H1 (cell line): ENCODE results near the gene EVC2. TPM values are rescaled to one million over a fixed set of nuclear protein-coding genes. Genes with fewer than 3 reads are reported as not detected.

Source experiments
- CTCF ChIA-PET: fragments of 300-600 bp; sonication (Branson Sonifier 250); formaldehyde crosslinking; loops from one replicate; lab custom pipeline; 2021; ENCODE audit not compliant: partially characterized antibody; lab: Charles Lee
- POLR2A ChIA-PET: fragments of 300-600 bp; sonication (Branson Sonifier 250); formaldehyde crosslinking; loops from one replicate; lab custom pipeline; 2021; ENCODE audit warnings: inconsistent platforms; ENCODE audit not compliant: partially characterized antibody; lab: Charles Lee
- DNase-seq, 2 experiments: peaks; one replicate each; pipeline versions ENCODE4 v3.0.0 to v3.0.0-alpha.2; 2010 to 2022; ENCODE audit warnings: low spot score in 2 of 2, low read depth in 1 of 2, mixed read lengths in 1 of 2
- FAIRE-seq: peaks from 2 replicates; lab custom pipeline; 2011; peaks lifted over from hg19 to GRCh38; lab: Jason Lieb, UNC
- H2AFZ ChIP-seq: 2 replicates; pipeline ENCODE4 v1.8.1; 2012; ENCODE audit warnings: low read length, inconsistent platforms
- H2AK5ac ChIP-seq: 2 replicates; pipeline ENCODE4 v1.6.1; 2013; ENCODE audit warnings: low read depth, low read length
- H2BK120ac ChIP-seq: replicated peaks from 2 replicates; pipeline ENCODE3; 2013; ENCODE audit warnings: low read depth, low read length, inconsistent platforms
- H2BK12ac ChIP-seq: 2 replicates; pipeline ENCODE4 v1.6.1; 2013; ENCODE audit warnings: low read depth, low read length
- H2BK15ac ChIP-seq: 2 replicates; pipeline ENCODE4 v1.6.1; 2013; ENCODE audit warnings: low read length
- H2BK20ac ChIP-seq: 2 replicates; pipeline ENCODE4 v1.6.1; 2013; ENCODE audit warnings: low read length
- H2BK5ac ChIP-seq: 2 replicates; pipeline ENCODE4 v1.6.1; 2013; ENCODE audit warnings: low read depth, low read length
- H3K14ac ChIP-seq: 2 replicates; pipeline ENCODE4 v1.6.1; 2013; ENCODE audit warnings: inconsistent platforms; ENCODE audit not compliant: insufficient read length
- H3K18ac ChIP-seq: 2 replicates; pipeline ENCODE4 v1.6.1; 2013; ENCODE audit warnings: low read length; ENCODE audit errors: extremely low read depth
- H3K23ac ChIP-seq: 2 replicates; pipeline ENCODE4 v1.6.1; 2013; ENCODE audit warnings: inconsistent platforms; ENCODE audit not compliant: insufficient read length
- H3K23me2 ChIP-seq: 2 replicates; pipeline ENCODE4 v1.6.1; 2013; ENCODE audit warnings: low read depth, low read length
- H3K27ac ChIP-seq: 2 replicates; pipeline ENCODE4 v1.6.1; 2011; ENCODE audit warnings: low read depth, low read length, inconsistent platforms
- H3K27me3 ChIP-seq, 4 experiments: replicated peaks in 1 of 4; 1 replicate in 1 of 4; 2 replicates in 3 of 4; pipeline versions ENCODE4 v1.6.1 to v1.8.1; 2011 to 2013; ENCODE audit warnings: low read length in 3 of 4, mild to moderate bottlenecking in 3 of 4, inconsistent platforms in 2 of 4, mixed read lengths in 2 of 4, moderate library complexity in 1 of 4; ENCODE audit not compliant: control insufficient read depth in 3 of 4, insufficient read depth in 3 of 4; ENCODE audit errors: extremely low read depth in 1 of 4
- H3K36me3 ChIP-seq, 4 experiments: 2 replicates each; pipeline versions ENCODE4 v1.6.1 to v1.8.1; 2011 to 2013; ENCODE audit warnings: mild to moderate bottlenecking in 4 of 4, low read length in 3 of 4, moderate library complexity in 2 of 4, control low read depth in 1 of 4, inconsistent platforms in 1 of 4; ENCODE audit not compliant: insufficient read depth in 4 of 4, control insufficient read depth in 2 of 4
- H3K4ac ChIP-seq: replicated peaks from 2 replicates; pipeline ENCODE3; 2013; ENCODE audit warnings: low read length, low read depth, mixed read lengths, inconsistent platforms; ENCODE audit not compliant: insufficient read length
- H3K4me1 ChIP-seq, 4 experiments: replicated peaks in 1 of 4; 1 replicate in 1 of 4; 2 replicates in 3 of 4; pipeline versions ENCODE4 v1.6.1 to v1.8.1; 2011 to 2013; ENCODE audit warnings: low read length in 3 of 4, inconsistent platforms in 2 of 4, mixed read lengths in 1 of 4; ENCODE audit not compliant: insufficient read depth in 4 of 4, control insufficient read depth in 3 of 4
- H3K4me2 ChIP-seq, 2 experiments: 2 replicates each; pipeline versions ENCODE4 v1.6.1 to v1.8.1; 2011 to 2013; ENCODE audit warnings: low read depth in 2 of 2, low read length in 2 of 2, control low read depth in 1 of 2, inconsistent platforms in 1 of 2, mild to moderate bottlenecking in 1 of 2; ENCODE audit not compliant: insufficient read depth in 1 of 2
- H3K4me3 ChIP-seq, 4 experiments: fragments of 200-600, 300-600 bp in 1 of 4; sonication (generic), shearing (Covaris generic), sonication (Bioruptor Twin) in 1 of 4; 2 replicates each; pipeline versions ENCODE4 v1.5.1 to v1.8.1; 2011 to 2016; ENCODE audit warnings: low read length in 4 of 4, low read depth in 3 of 4, control low read depth in 2 of 4, inconsistent platforms in 2 of 4, mild to moderate bottlenecking in 2 of 4, mixed read lengths in 1 of 4, moderate library complexity in 1 of 4; ENCODE audit not compliant: insufficient read depth in 2 of 4; ENCODE audit errors: extremely low read depth in 1 of 4
- H3K56ac ChIP-seq: replicated peaks from 2 replicates; pipeline ENCODE3; 2013; ENCODE audit warnings: low read depth, mild to moderate bottlenecking, mixed read lengths, low read length, inconsistent platforms; ENCODE audit not compliant: insufficient read length
- H3K79me1 ChIP-seq: 2 replicates; pipeline ENCODE4 v1.6.1; 2013; ENCODE audit warnings: low read depth, low read length, control low read depth
- H3K79me2 ChIP-seq, 2 experiments: 2 replicates each; pipeline versions ENCODE4 v1.6.1 to v1.8.1; 2012 to 2013; ENCODE audit warnings: low read length in 2 of 2, mild to moderate bottlenecking in 2 of 2, inconsistent platforms in 1 of 2; ENCODE audit not compliant: insufficient read depth in 2 of 2, control insufficient read depth in 1 of 2
- H3K9ac ChIP-seq, 4 experiments: replicated peaks in 1 of 4; 1 replicate in 1 of 4; 2 replicates in 3 of 4; pipeline versions ENCODE4 v1.6.1 to v1.8.1; 2011 to 2013; ENCODE audit warnings: low read depth in 3 of 4, low read length in 3 of 4, control low read depth in 2 of 4, mild to moderate bottlenecking in 2 of 4, moderate library complexity in 2 of 4, inconsistent platforms in 1 of 4; ENCODE audit errors: extremely low read depth in 1 of 4
- H3K9me3 ChIP-seq, 2 experiments: 2 replicates each; pipeline versions ENCODE4 v1.6.1 to v1.8.1; 2012 to 2013; ENCODE audit warnings: mild to moderate bottlenecking in 2 of 2, moderate library complexity in 2 of 2, control low read depth in 1 of 2, inconsistent platforms in 1 of 2, low read depth in 1 of 2, low read length in 1 of 2, mixed read lengths in 1 of 2; ENCODE audit not compliant: insufficient read depth in 2 of 2
- H4K20me1 ChIP-seq, 2 experiments: replicated peaks in 1 of 2; 2 replicates each; pipeline versions ENCODE3 to v1.8.1; 2011 to 2013; ENCODE audit warnings: inconsistent platforms in 2 of 2, low read length in 2 of 2, mild to moderate bottlenecking in 1 of 2; ENCODE audit not compliant: insufficient read depth in 2 of 2, control insufficient read depth in 1 of 2
- H4K5ac ChIP-seq: 2 replicates; pipeline ENCODE4 v1.6.1; 2013; ENCODE audit warnings: low read length, low read depth, mixed read lengths, inconsistent platforms; ENCODE audit not compliant: insufficient read length
- H4K8ac ChIP-seq: 2 replicates; pipeline ENCODE4 v1.8.0; 2013; ENCODE audit warnings: mild to moderate bottlenecking, moderate library complexity, low read length, inconsistent platforms; ENCODE audit not compliant: insufficient read depth; ENCODE audit errors: extremely low read depth
- H4K91ac ChIP-seq: replicated peaks from 2 replicates; pipeline ENCODE3; 2013; ENCODE audit warnings: low read length, mixed read lengths, inconsistent platforms; ENCODE audit not compliant: insufficient read length
- ASH2L ChIP-seq: fragments of 200-600, 300-600 bp; sonication (generic); IDR thresholded peaks from one replicate; pipeline ENCODE4 v1.7.1; 2017; ENCODE audit warnings: low read length
- ATF3 ChIP-seq: IDR thresholded peaks from 2 replicates; pipeline ENCODE4 v1.6.1; 2011; ENCODE audit warnings: low read depth, mild to moderate bottlenecking, low read length; ENCODE audit not compliant: insufficient read depth
- CBX8 ChIP-seq: fragments of 300-800, 300-1000 bp; sonication (generic); IDR thresholded peaks from 2 replicates; pipeline ENCODE4 v1.7.1; 2016; ENCODE audit warnings: low read depth, low read length, borderline replicate concordance
- EP300 ChIP-seq, 2 experiments: IDR thresholded peaks; 1 replicate in 1 of 2; 2 replicates in 1 of 2; pipeline ENCODE4 v1.6.1; 2011 to 2012; ENCODE audit warnings: low read depth in 2 of 2, low read length in 2 of 2, mild to moderate bottlenecking in 2 of 2, borderline replicate concordance in 1 of 2, inconsistent platforms in 1 of 2, moderate library complexity in 1 of 2
- JUN ChIP-seq: IDR thresholded peaks from 2 replicates; pipeline ENCODE4 v1.6.1; 2011; ENCODE audit warnings: low read depth, mild to moderate bottlenecking, improper control_type of control experiment, low read length
- KDM1A ChIP-seq: fragments of 200-600, 300-600 bp; sonication (generic); IDR thresholded peaks from 2 replicates; pipeline ENCODE4 v1.7.1; 2016; ENCODE audit warnings: mild to moderate bottlenecking, low read length, borderline replicate concordance
- NANOG ChIP-seq: IDR thresholded peaks from 2 replicates; pipeline ENCODE4 v1.6.1; 2011; ENCODE audit warnings: low read length, low read depth, mild to moderate bottlenecking, inconsistent platforms; ENCODE audit not compliant: insufficient read depth, poor library complexity, severe bottlenecking
- RFX5 ChIP-seq: IDR thresholded peaks from 2 replicates; pipeline ENCODE4 v1.6.1; 2011; ENCODE audit warnings: low read depth, low read length, improper control_type of control experiment, borderline replicate concordance
- SP2 ChIP-seq: IDR thresholded peaks from 2 replicates; pipeline ENCODE4 v1.6.1; 2012; ENCODE audit warnings: mild to moderate bottlenecking, low read length, inconsistent platforms
- TAF7 ChIP-seq: optimal IDR thresholded peaks from 2 replicates; pipeline ENCODE3; 2011; ENCODE audit warnings: low read depth, mild to moderate bottlenecking, inconsistent platforms, low read length, moderate library complexity, borderline replicate concordance
- TCF12 ChIP-seq: IDR thresholded peaks from 2 replicates; pipeline ENCODE4 v1.6.1; 2011; ENCODE audit warnings: low read depth, mild to moderate bottlenecking, low read length
- WGBS, 2 experiments: shearing (Covaris generic) in 1 of 2; methylation state at CpG; one replicate each; pipeline versions ENCODE4 v1.1.6 to v1.1.7; 2013 to 2015; ENCODE audit warnings: low lambda C conversion rate in 2 of 2, mixed read lengths in 2 of 2, inconsistent platforms in 1 of 2, low coverage in 1 of 2, missing lambda C conversion rate in 1 of 2; ENCODE audit not compliant: insufficient replicate concordance in 2 of 2, insufficient coverage in 1 of 2, insufficient read length in 1 of 2; ENCODE audit errors: extremely low coverage in 1 of 2, missing lambda C conversion rate in 1 of 2; 5-methylcytosine and 5-hydroxymethylcytosine counted together
- polyA plus RNA-seq, 7 experiments: library from polyadenylated mRNA; depleted of rRNA in 3 of 7; stranded (reverse) in 5 of 7; unstranded in 2 of 7; fragments of >200 nt in 5 of 7; fragments of 200-250 nt in 2 of 7; gene quantifications; 1 replicate in 5 of 7; 2 replicates in 1 of 7; 4 replicates in 1 of 7; pipeline versions ENCODE4 v1.2.1 to v1.2.3, GENCODE V29; 2011 to 2013; ENCODE audit warnings: missing spikeins in 2 of 7, mixed read lengths in 2 of 7
- total RNA-seq: library from RNA; stranded (reverse); fragmentation: NEBNext Ultra II Directional; extraction: Animal tissue kit (Norgen Biotek cat#: 25700); gene quantifications from 2 replicates; pipeline ENCODE4 v1.2.1, GENCODE V29; 2021

EVC2 gene
- total and polyA plus RNA-seq, 2 of the 8 experiments (the other 6 are each of a cell fraction or from before 2014, with no cell fraction given), result 0.73 to 5.9 TPM

- Histone ChIP-seq H3K79me2 (no peaks in the 10 kb centered on the region), H4K91ac (no peak overlapping the region), H3K27ac (no peak overlapping the region), H2BK120ac (no peak overlapping the region), H3K79me1 (no peaks in the 10 kb centered on the region), H3K4me3 (no peak overlapping the region), H2BK5ac (no peak overlapping the region), H3K36me3 (peaks cover 0 to 8% (median 5%) of the 10 kb centered on the region in 4 experiments; a peak in 3 of 8 replicates), H3K27me3 (no peaks in the 10 kb centered on the region), H3K4me1 (peaks cover 2 to 7% (median 2%) of the 10 kb centered on the region in 4 experiments; a peak in 3 of 7 replicates), H3K4ac (no peak overlapping the region), H2BK12ac (no peak overlapping the region), H3K56ac (no peak overlapping the region), H3K23ac (no peak overlapping the region), H2AFZ (no peak overlapping the region), H2BK15ac (no peak overlapping the region), H2AK5ac (no peak overlapping the region), H3K14ac (no peak overlapping the region), H3K9me3 (0 out of 4 replicates have a peak, but pooled peaks cover 0 to 2% of the 10 kb centered on the region in 2 experiments), H4K20me1 (peaks cover 0 to 6% of the 10 kb centered on the region in 2 experiments), H4K8ac (no peak overlapping the region), H2BK20ac (no peak overlapping the region), H4K5ac (no peak overlapping the region), H3K23me2 (peaks cover 6% of the 10 kb centered on the region; the same call in 1 of the 2 replicates), H3K18ac (no peak overlapping the region), H3K4me2 (no peak overlapping the region; a peak in 1 of 4 replicates), H3K9ac (no peak overlapping the region)
- ChIA-PET POLR2A (no interaction called here), CTCF (interaction anchor here (0.7 to 2.2 kb wide), 2 partner anchors 18 to 190 kb away, joined by 4 to 8 read pairs; no protein-coding TSS in a partner anchor)
- WGBS, 2 experiments, result 83% methylated on average over 13 of the region's 13 CpGs; no CpG with 5 or more reads in 1 of the 2 experiments
- FAIRE-seq (no peak), DNase-seq (no peak)
- TF ChIP-seq ASH2L (no peak), NANOG (no peak), TCF12 (no peak), EP300 (IDR thresholded peaks at IDR 0.05; ENCODE audit: borderline replicate concordance in 1 of 2, low read depth in 2 of 2, low read length in 2 of 2) (no peak), SP2 (no peak), TAF7 (no peak), CBX8 (no peak), RFX5 (no peak), KDM1A (no peak), ATF3 (no peak), JUN (no peak)
Observed at GRCh38 chr4:5636766-5637670, 71.3 kb downstream of the EVC2 start.
